HepG2 (cell line): ENCODE results near the gene LIPA. TPM values are rescaled to one million over a fixed set of nuclear protein-coding genes. Genes with fewer than 3 reads are reported as not detected.

Experiments used
- ATAC-seq: fragments of 200-7000 bp; cut with Tn5 transposase; 3 replicates; pipeline ENCODE4 v1.9.1; 2020; ENCODE audit warnings: mild to moderate bottlenecking, moderate library complexity
- BruUV-seq: library from RNA; stranded (reverse); fragments of 400-500 nt; replicated peaks from 2 replicates; lab custom pipeline; 2021; lab: Mats Ljungman, UMichigan
- CTCF ChIA-PET: fragments of 300-600 bp; formaldehyde crosslinking; extraction: SDS; loops from one replicate; lab custom pipeline; 2021; ENCODE audit warnings: low total read pairs, inconsistent platforms, low intra/inter-chr PET ratio; lab: Yijun Ruan, JAX
- POLR2A ChIA-PET: fragments of 350-600 bp; sonication (Branson Sonifier 250); formaldehyde crosslinking; loops from one replicate; lab custom pipeline; 2020; ENCODE audit warnings: antibody characterized with exemption, inconsistent platforms; lab: Yijun Ruan, JAX
- DNase-seq: peaks from one replicate; pipeline ENCODE4 v3.0.0-alpha.2; 2015; ENCODE audit warnings: low spot score
- FAIRE-seq: peaks from 3 replicates; lab custom pipeline; 2011; peaks lifted over from hg19 to GRCh38; lab: Jason Lieb, UNC
- H2AFZ ChIP-seq: one replicate; pipeline ENCODE4 v1.6.1; 2011; ENCODE audit warnings: low read length, inconsistent platforms
- H3K27ac ChIP-seq: fragments of 300-600 bp; 3 replicates; pipeline ENCODE4 v1.8.0; 2011; ENCODE audit warnings: mixed run types, mild to moderate bottlenecking, mixed read lengths, low read length, inconsistent platforms; ENCODE audit not compliant: insufficient read depth; ENCODE audit errors: extremely low read length
- H3K27me3 ChIP-seq, 2 experiments: fragments of 200-600 bp in 1 of 2; 2 replicates in 1 of 2; 3 replicates in 1 of 2; pipeline versions ENCODE4 v1.6.0 to v1.8.0; 2011; ENCODE audit warnings: low read length in 2 of 2, mild to moderate bottlenecking in 2 of 2, moderate library complexity in 2 of 2, inconsistent platforms in 1 of 2; ENCODE audit not compliant: insufficient read depth in 2 of 2, control insufficient read depth in 1 of 2
- H3K36me3 ChIP-seq, 2 experiments: fragments of 200-600 bp in 1 of 2; replicated peaks in 1 of 2; 2 replicates in 1 of 2; 3 replicates in 1 of 2; pipeline versions ENCODE4 v1.5.1 to v1.8.0; 2011; ENCODE audit warnings: low read length in 2 of 2, inconsistent platforms in 1 of 2; ENCODE audit not compliant: insufficient read depth in 2 of 2, control insufficient read depth in 1 of 2
- H3K4me1 ChIP-seq: 2 replicates; pipeline ENCODE4 v1.5.1; 2012; ENCODE audit warnings: low read length, inconsistent platforms; ENCODE audit not compliant: insufficient read depth
- H3K4me2 ChIP-seq: 2 replicates; pipeline ENCODE4 v1.6.0; 2011; ENCODE audit warnings: low read depth, low read length, inconsistent platforms
- H3K4me3 ChIP-seq, 3 experiments: fragments of 200-600 bp in 1 of 3; sonication (generic), shearing (Covaris generic) in 1 of 3; replicated peaks in 1 of 3; 2 replicates each; pipeline ENCODE4 v1.5.1; 2011 to 2016; ENCODE audit warnings: low read length in 3 of 3, inconsistent platforms in 2 of 3, low read depth in 2 of 3, mild to moderate bottlenecking in 2 of 3, control low read depth in 1 of 3, mixed read lengths in 1 of 3; ENCODE audit not compliant: insufficient read depth in 1 of 3
- H3K79me2 ChIP-seq: one replicate; pipeline ENCODE4 v1.6.1; 2011; ENCODE audit warnings: low read length, inconsistent platforms; ENCODE audit not compliant: insufficient read depth
- H3K9ac ChIP-seq: 2 replicates; pipeline ENCODE4 v1.6.0; 2011; ENCODE audit warnings: mild to moderate bottlenecking, low read depth, low read length, inconsistent platforms; ENCODE audit not compliant: insufficient read depth
- H3K9me3 ChIP-seq: 2 replicates; pipeline ENCODE4 v1.5.1; 2012; ENCODE audit warnings: mild to moderate bottlenecking, low read length
- H4K20me1 ChIP-seq: 2 replicates; pipeline ENCODE4 v1.6.0; 2011; ENCODE audit warnings: inconsistent platforms, mild to moderate bottlenecking, low read length, moderate library complexity; ENCODE audit not compliant: insufficient read depth
- DRAP1 ChIP-seq: IDR thresholded peaks from 2 replicates; pipeline ENCODE4 v1.6.1; 2016; ENCODE audit warnings: missing genetic modification reagents, missing compliant biosample characterization
- KLF15 ChIP-seq: sonication (generic); formaldehyde crosslinking; IDR thresholded peaks from 2 replicates; pipeline ENCODE4 v1.8.1; 2023; ENCODE audit warnings: borderline replicate concordance, mild to moderate bottlenecking, inconsistent platforms, missing genetic modification reagents, mixed read lengths
- PLSCR1 ChIP-seq: sonication (generic); formaldehyde crosslinking; IDR thresholded peaks from 2 replicates; pipeline ENCODE4 v1.5.0; 2020; ENCODE audit warnings: missing genetic modification reagents, mild to moderate bottlenecking, borderline replicate concordance
- RBAK ChIP-seq: sonication (generic); formaldehyde crosslinking; IDR thresholded peaks from 2 replicates; pipeline ENCODE4 v1.5.1; 2020; ENCODE audit warnings: mild to moderate bottlenecking, missing genetic modification reagents
- STAG1 ChIP-seq: sonication (generic); formaldehyde crosslinking; IDR thresholded peaks from 2 replicates; pipeline ENCODE4 v1.4.0; 2020; ENCODE audit warnings: missing genetic modification reagents
- THAP11 ChIP-seq: IDR thresholded peaks from 2 replicates; pipeline ENCODE4 v1.6.1; 2016; ENCODE audit warnings: missing biosample characterization, missing genetic modification reagents
- ZBTB40 ChIP-seq, 2 experiments: fragments of 450-650 bp in 1 of 2; sonication (generic) in 1 of 2; formaldehyde crosslinking in 1 of 2; IDR thresholded peaks; 2 replicates each; pipeline versions ENCODE4 v1.6.1 to v1.8.0; 2016 to 2022; ENCODE audit warnings: antibody characterized with exemption in 1 of 2, mild to moderate bottlenecking in 1 of 2, missing genetic modification reagents in 1 of 2
- ZBTB8A ChIP-seq: sonication (generic); formaldehyde crosslinking; IDR thresholded peaks from 2 replicates; pipeline ENCODE4 v1.4.0; 2020; ENCODE audit warnings: mild to moderate bottlenecking, low read depth, missing genetic modification reagents, borderline replicate concordance
- ZFP36L2 ChIP-seq: sonication (generic); formaldehyde crosslinking; IDR thresholded peaks from 2 replicates; pipeline ENCODE4 v1.4.0; 2020; ENCODE audit warnings: missing genetic modification reagents
- ZNF205 ChIP-seq: IDR thresholded peaks from 2 replicates; pipeline ENCODE4 v1.6.1; 2018; ENCODE audit warnings: missing biosample characterization, missing genetic modification reagents
- ZNF264 ChIP-seq: sonication (generic); formaldehyde crosslinking; IDR thresholded peaks from 2 replicates; pipeline ENCODE4 v1.4.0; 2020; ENCODE audit warnings: missing genetic modification reagents
- ZNF562 ChIP-seq: sonication (generic); formaldehyde crosslinking; IDR thresholded peaks from 2 replicates; pipeline ENCODE4 v1.8.0; 2022; ENCODE audit warnings: missing genetic modification reagents, borderline replicate concordance
- ZNF577 ChIP-seq: sonication (generic); formaldehyde crosslinking; IDR thresholded peaks from 2 replicates; pipeline ENCODE4 v1.4.0; 2020; ENCODE audit warnings: mild to moderate bottlenecking, low read depth, missing genetic modification reagents, borderline replicate concordance
- ZNF891 ChIP-seq: sonication (generic); formaldehyde crosslinking; IDR thresholded peaks from 2 replicates; pipeline ENCODE4 v1.5.0; 2020; ENCODE audit warnings: mild to moderate bottlenecking, missing genetic modification reagents
- WGBS: methylation state at CpG from one replicate; pipeline ENCODE4 v1.1.6; 2017; ENCODE audit warnings: low lambda C conversion rate; 5-methylcytosine and 5-hydroxymethylcytosine counted together
- in situ Hi-C: cut with HindIII; loops from 2 replicates; pipeline ENCODE4 v1.10.0; 2017; ENCODE audit warnings: low pct_unique_long_range_greater_than_20kb; ENCODE audit not compliant: extremely low pct_ligation_motif_present
- intact Hi-C: fragments of 100-400 bp; cut with micrococcal nuclease; formaldehyde crosslinking; loops from one replicate; pipeline ENCODE4 v1.10.0; 2022; ENCODE audit not compliant: unreplicated experiment
- polyA plus RNA-seq, 8 experiments: library from polyadenylated mRNA; depleted of rRNA in 3 of 8; stranded (reverse) in 7 of 8; unstranded in 1 of 8; fragments of >200 nt; fragmentation: Illumina TruSeq in 4 of 8; extraction: Trizol in 4 of 8; gene quantifications; 2 replicates each; pipeline versions ENCODE4 v1.2.1 to v1.2.3, GENCODE V29; 2011 to 2016; ENCODE audit warnings: low read depth in 4 of 8, missing spikeins in 1 of 8, mixed read lengths in 1 of 8; ENCODE audit not compliant: insufficient read depth in 1 of 8
- total RNA-seq, 5 experiments: library from RNA; depleted of rRNA; stranded (reverse); fragments of >200 nt; fragmentation: Illumina TruSeq; extraction: Trizol; gene quantifications; 2 replicates each; pipeline ENCODE4 v1.2.3, GENCODE V29; 2016; ENCODE audit warnings: low read depth in 1 of 5

The LIPA gene
- total and polyA plus RNA-seq, 2 of the 13 experiments (the other 11 are each of a cell fraction or from before 2014, with no cell fraction given) = 57.1 to 79.5 TPM

- Histone ChIP-seq H3K4me2 (no peak overlapping the region; the same call in 1 of the 2 replicates), H3K4me3 (no peak overlapping the region), H3K4me1 (peaks cover 24% of the 10 kb centered on the region), H3K9me3 (no peaks in the 10 kb centered on the region), H3K27me3 (no peaks in the 10 kb centered on the region; a peak in 1 of 5 replicates), H3K36me3 (no peaks in the 10 kb centered on the region), H2AFZ (peak overlapping the region; percentile 2), H4K20me1 (no peaks in the 10 kb centered on the region), H3K27ac (peak overlapping the region; percentile 2), H3K79me2 (no peaks in the 10 kb centered on the region), H3K9ac (no peak overlapping the region; the same call in 1 of the 2 replicates)
- 5% methylated on average over 1 of the region's 1 CpG for WGBS
- intact Hi-C loops (no loop called here), in situ Hi-C loops (no loop called here)
- BruUV-seq = no TSS peak
- DNase-seq (peak; percentile 81), FAIRE-seq (peak; percentile 60), ATAC-seq (peak; percentile 98)
- CTCF ChIA-PET = no interaction called here
- POLR2A ChIA-PET = interaction anchor here (0.6 to 1.3 kb wide), 2 partner anchors 8 to 122 kb away, joined by 3 to 6 read pairs; no protein-coding TSS in a partner anchor
- TF ChIP-seq ZBTB8A = no peak
- TF ChIP-seq STAG1 (CRISPR knock-in tag) = no peak
- 0 out of 2 replicates have a peak, but pooled peaks have one; percentile 22 for TF ChIP-seq THAP11 (CRISPR knock-in tag)
- TF ChIP-seq ZFP36L2 (CRISPR knock-in tag) = no peak
- no peak for TF ChIP-seq ZNF891 (CRISPR knock-in tag)
- no peak for TF ChIP-seq PLSCR1 (CRISPR knock-in tag)
- no peak for TF ChIP-seq KLF15
- TF ChIP-seq ZNF205 (CRISPR knock-in tag) = no peak
- TF ChIP-seq RBAK (CRISPR knock-in tag) = no peak
- TF ChIP-seq ZNF562 (CRISPR knock-in tag) = no peak
- TF ChIP-seq ZNF264 (CRISPR knock-in tag) = no peak
- no peak for TF ChIP-seq ZNF577 (CRISPR knock-in tag)
- TF ChIP-seq DRAP1 = no peak
- TF ChIP-seq ZBTB40 (IDR thresholded peaks at IDR 0.05) = no peak
- no peak for TF ChIP-seq ZBTB40 (CRISPR knock-in tag; IDR thresholded peaks at IDR 0.05)
Observed at GRCh38 chr10:89278034-89278535, 26.5 kb upstream of the LIPA start.
